ENCODE results near the gene TOMM7.

- TF ChIP-seq TAF1 (IDR thresholded peaks at IDR 0.05; ENCODE audit: low read depth, low read length) (no peak), POLR2AphosphoS5 (IDR thresholded peaks at IDR 0.05; ENCODE audit: low read depth, low read length) (no peak), PAX5 (IDR thresholded peaks at IDR 0.05; ENCODE audit: insufficient read depth, low read length, severe bottlenecking) (no peak)
Observed at GRCh38 chr7:22806752-22807151, 15.9 kb downstream of the TOMM7 start.
